ENCODE data around the gene NHP2. TPM values are rescaled to one million over a fixed set of nuclear protein-coding genes. Genes with fewer than 3 reads are reported as not detected.
A peak's percentile ranks its signal among the peaks of the same experiment; 100 is the strongest.
"Not testable (repeated sequence)": the region's sequence is repeated elsewhere in the genome, so short reads cannot be mapped to it uniquely, and the experiment has no call there.

The NHP2 gene
- total and polyA plus RNA-seq, 9 of the 15 experiments (the other 6 are each of a cell fraction or from before 2014, with no cell fraction given) = 52.8 to 622 (median 144) TPM

DNA sequence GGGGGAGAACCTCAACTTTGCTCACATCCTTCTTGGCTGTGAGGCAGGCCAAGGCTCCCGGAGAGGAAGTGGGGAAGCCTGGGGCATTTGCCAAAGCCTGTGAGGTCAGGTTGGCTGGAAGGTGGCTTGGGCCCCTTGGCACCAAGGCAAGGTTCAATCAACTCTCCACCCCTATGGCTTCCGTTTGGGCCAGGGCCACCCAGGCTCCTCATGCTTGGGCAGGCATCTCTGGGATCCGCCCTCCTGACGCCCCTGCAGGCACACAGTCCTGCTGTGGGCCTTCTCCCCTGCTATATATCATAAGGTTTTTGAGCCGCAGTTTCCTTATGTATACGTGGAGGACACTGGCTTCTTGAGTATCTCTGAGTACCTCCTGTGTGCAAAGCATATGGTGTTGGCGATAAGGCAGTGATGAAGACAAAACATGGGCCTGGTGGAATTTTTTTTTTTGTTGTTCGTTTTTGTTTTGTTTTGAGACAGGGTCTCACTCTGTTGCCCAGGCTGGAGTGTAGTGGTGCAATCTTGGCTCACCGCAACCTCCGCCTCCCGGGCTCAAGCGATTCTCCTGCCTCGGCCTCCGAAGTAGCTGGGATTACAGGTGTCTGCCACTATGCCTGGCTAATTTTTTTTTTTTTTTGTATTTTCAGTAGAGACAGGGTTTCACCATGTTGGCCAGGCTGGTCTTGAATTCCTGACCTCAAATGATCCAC is 26.2 kb downstream of the NHP2 start (continued):
- TF ChIP-seq ZNF121 (CRISPR knock-in tag; conservative IDR thresholded peaks at IDR 0.05) (peak; percentile 99), ZNF707 (CRISPR knock-in tag; conservative IDR thresholded peaks at IDR 0.05) (peak; percentile 12; the same call in 1 of the 2 replicates), ELF4 (CRISPR knock-in tag; IDR thresholded peaks at IDR 0.05) (peak; percentile 79), ADNP (tag; IDR thresholded peaks at IDR 0.05) (peak; percentile 88), FOXA3 (CRISPR knock-in tag; conservative IDR thresholded peaks at IDR 0.05 in 1 of 2, IDR thresholded peaks at IDR 0.05 in 1 of 2) (peak in 1 of 2 experiments; percentile 67; a peak in 1 of 4 replicates), NR4A1 (tag; IDR thresholded peaks at IDR 0.05) (peak; percentile 82), NRF1 (conservative IDR thresholded peaks at IDR 0.05 in 1 of 2, IDR thresholded peaks at IDR 0.05 in 1 of 2) (peak in 1 of 2 experiments; percentile 28; a peak in 1 of 4 replicates), SOX6 (IDR thresholded peaks at IDR 0.05) (peak; percentile 98), FOXM1 (IDR thresholded peaks at IDR 0.05; ENCODE audit: low read depth) (peak; percentile 95), NCOA1 (IDR thresholded peaks at IDR 0.05; ENCODE audit: low read depth) (peak; percentile 88)
- TF ChIP-seq, protein P1, sequence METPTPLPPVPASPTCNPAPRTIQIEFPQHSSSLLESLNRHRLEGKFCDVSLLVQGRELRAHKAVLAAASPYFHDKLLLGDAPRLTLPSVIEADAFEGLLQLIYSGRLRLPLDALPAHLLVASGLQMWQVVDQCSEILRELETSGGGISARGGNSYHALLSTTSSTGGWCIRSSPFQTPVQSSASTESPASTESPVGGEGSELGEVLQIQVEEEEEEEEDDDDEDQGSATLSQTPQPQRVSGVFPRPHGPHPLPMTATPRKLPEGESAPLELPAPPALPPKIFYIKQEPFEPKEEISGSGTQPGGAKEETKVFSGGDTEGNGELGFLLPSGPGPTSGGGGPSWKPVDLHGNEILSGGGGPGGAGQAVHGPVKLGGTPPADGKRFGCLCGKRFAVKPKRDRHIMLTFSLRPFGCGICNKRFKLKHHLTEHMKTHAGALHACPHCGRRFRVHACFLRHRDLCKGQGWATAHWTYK (CRISPR knock-in tag; IDR thresholded peaks at IDR 0.05) = peak; percentile 77; the same call in 1 of the 2 replicates
- TF ChIP-seq, protein P2, sequence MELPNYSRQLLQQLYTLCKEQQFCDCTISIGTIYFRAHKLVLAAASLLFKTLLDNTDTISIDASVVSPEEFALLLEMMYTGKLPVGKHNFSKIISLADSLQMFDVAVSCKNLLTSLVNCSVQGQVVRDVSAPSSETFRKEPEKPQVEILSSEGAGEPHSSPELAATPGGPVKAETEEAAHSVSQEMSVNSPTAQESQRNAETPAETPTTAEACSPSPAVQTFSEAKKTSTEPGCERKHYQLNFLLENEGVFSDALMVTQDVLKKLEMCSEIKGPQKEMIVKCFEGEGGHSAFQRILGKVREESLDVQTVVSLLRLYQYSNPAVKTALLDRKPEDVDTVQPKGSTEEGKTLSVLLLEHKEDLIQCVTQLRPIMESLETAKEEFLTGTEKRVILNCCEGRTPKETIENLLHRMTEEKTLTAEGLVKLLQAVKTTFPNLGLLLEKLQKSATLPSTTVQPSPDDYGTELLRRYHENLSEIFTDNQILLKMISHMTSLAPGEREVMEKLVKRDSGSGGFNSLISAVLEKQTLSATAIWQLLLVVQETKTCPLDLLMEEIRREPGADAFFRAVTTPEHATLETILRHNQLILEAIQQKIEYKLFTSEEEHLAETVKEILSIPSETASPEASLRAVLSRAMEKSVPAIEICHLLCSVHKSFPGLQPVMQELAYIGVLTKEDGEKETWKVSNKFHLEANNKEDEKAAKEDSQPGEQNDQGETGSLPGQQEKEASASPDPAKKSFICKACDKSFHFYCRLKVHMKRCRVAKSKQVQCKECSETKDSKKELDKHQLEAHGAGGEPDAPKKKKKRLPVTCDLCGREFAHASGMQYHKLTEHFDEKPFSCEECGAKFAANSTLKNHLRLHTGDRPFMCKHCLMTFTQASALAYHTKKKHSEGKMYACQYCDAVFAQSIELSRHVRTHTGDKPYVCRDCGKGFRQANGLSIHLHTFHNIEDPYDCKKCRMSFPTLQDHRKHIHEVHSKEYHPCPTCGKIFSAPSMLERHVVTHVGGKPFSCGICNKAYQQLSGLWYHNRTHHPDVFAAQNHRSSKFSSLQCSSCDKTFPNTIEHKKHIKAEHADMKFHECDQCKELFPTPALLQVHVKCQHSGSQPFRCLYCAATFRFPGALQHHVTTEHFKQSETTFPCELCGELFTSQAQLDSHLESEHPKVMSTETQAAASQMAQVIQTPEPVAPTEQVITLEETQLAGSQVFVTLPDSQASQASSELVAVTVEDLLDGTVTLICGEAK (IDR thresholded peaks at IDR 0.05) = peak; percentile 56; the same call in 1 of the 2 replicates
- TF ChIP-seq, protein P2 (CRISPR knock-in tag; IDR thresholded peaks at IDR 0.05) = not testable (repeated sequence)
- TF ChIP-seq NR4A1 (CRISPR knock-in tag; IDR thresholded peaks at IDR 0.05); FOXM1 (CRISPR knock-in tag; IDR thresholded peaks at IDR 0.05; ENCODE audit: low read depth): not testable (repeated sequence)

Measured in K562 (cell line).